Measurements from ENCODE around the gene KCTD14. TPM values are rescaled to one million over a fixed set of nuclear protein-coding genes. Genes with fewer than 3 reads are reported as not detected.

The KCTD14 gene
- total and polyA plus RNA-seq, 2 of the 4 experiments (the other 2 are of a cell fraction), result 0.90 to 0.97 TPM

DNA sequence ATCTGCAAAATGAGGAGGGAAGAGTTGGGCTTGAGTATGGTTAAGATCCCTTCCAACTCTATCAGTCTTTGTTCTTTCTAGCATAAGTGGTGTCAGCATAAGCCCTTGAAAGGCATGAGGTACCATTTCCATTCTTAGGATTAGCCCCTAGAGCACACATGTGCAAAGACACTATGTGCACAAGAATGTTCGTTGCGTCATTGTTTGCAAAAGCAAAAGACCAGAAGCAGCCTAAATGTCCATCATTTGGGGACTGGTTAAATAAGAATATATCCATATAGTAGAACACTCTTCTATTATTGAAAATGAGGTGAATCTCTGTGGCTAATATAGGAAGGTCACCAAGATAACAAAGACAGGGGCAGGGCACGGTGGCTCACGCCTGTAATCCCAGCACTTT is 10.0 kb upstream of the KCTD14 start:
- ATAC-seq (ENCODE audit: low read depth), result 0 out of 2 replicates have a peak, but pooled peaks have one; percentile 21
- Histone ChIP-seq H3K27ac (ENCODE audit: insufficient read depth, low read length) (no peak overlapping the region), H3K14ac (replicated peaks; ENCODE audit: low read depth, low read length) (no peak overlapping the region), H2AFZ (replicated peaks; ENCODE audit: low read length, poor library complexity) (no peak overlapping the region), H3K27me3 (ENCODE audit: control insufficient read depth, insufficient read depth, low read length) (no peaks in the 10 kb centered on the region), H2BK5ac (ENCODE audit: low read depth, low read length, poor library complexity, severe bottlenecking) (no peak overlapping the region), H3K79me1 (ENCODE audit: low read depth in 1 of 2, low read length in 2 of 2) (no peaks in the 10 kb centered on the region), H4K8ac (ENCODE audit: low read depth in 2 of 2, low read length in 2 of 2) (no peak overlapping the region), H2AK5ac (ENCODE audit: low read depth, low read length) (no peak overlapping the region), H3K9me1 (ENCODE audit: insufficient read depth, low read length) (peaks cover 2% of the 10 kb centered on the region; the same call in 1 of the 2 replicates), H3K4me3 (ENCODE audit: insufficient read depth, low read depth, low read length) (no peak overlapping the region), H2BK120ac (ENCODE audit: low read depth, low read length) (no peak overlapping the region), H3K56ac (ENCODE audit: extremely low read depth, insufficient read depth, low read length) (no peak overlapping the region), H4K91ac (ENCODE audit: insufficient read depth, low read depth, low read length) (no peak overlapping the region), H3K4ac (ENCODE audit: low read depth, low read length) (no peak overlapping the region), H2BK20ac (ENCODE audit: low read depth, low read length) (no peak overlapping the region), H3K23ac (ENCODE audit: low read depth, low read length) (no peak overlapping the region), H4K5ac (ENCODE audit: low read depth, low read length) (no peak overlapping the region), H3K4me1 (ENCODE audit: control insufficient read depth, insufficient read depth, low read length) (peaks cover 3% of the 10 kb centered on the region; the same call in 1 of the 2 replicates), H4K20me1 (ENCODE audit: insufficient read depth, low read length) (no peaks in the 10 kb centered on the region), H3K9ac (ENCODE audit: low read depth, low read length) (no peak overlapping the region), H3K4me2 (ENCODE audit: low read depth, low read length) (no peak overlapping the region), H3K18ac (ENCODE audit: low read depth, low read length) (no peak overlapping the region), H3K36me3 (ENCODE audit: control insufficient read depth, insufficient read depth, low read length) (no peaks in the 10 kb centered on the region), H2AK9ac (replicated peaks; ENCODE audit: low read depth, low read length, poor library complexity) (no peak overlapping the region), H3K9me3 (ENCODE audit: control insufficient read depth, insufficient read depth, low read length) (no peaks in the 10 kb centered on the region), H2BK15ac (ENCODE audit: low read depth, low read length) (no peak overlapping the region)
- in situ Hi-C loops (cut with MboI; ENCODE audit: low sequenced_read_pairs) (no loop called here), intact Hi-C loops (cut with micrococcal nuclease) (no loop called here), dilution Hi-C loops (cut with HindIII; ENCODE audit: low sequenced_read_pairs, unreplicated experiment) (no loop called here)
- no CpG with 5 or more reads among the region's 4 CpGs for WGBS, 2 experiments (ENCODE audit: extremely low coverage in 2 of 2, insufficient read length in 1 of 2)
- DNase-seq, result no peak
- CTCF ChIA-PET, result no interaction called here
- no TSS peak for BruUV-seq (replicated peaks)
- POLR2A ChIA-PET (ENCODE audit: unreplicated experiment), result no interaction called here
- peak; percentile 23; the same call in 1 of the 2 replicates for TF ChIP-seq CEBPB (IDR thresholded peaks at IDR 0.05; ENCODE audit: low read depth, low read length)
- no peak for TF ChIP-seq RFX5 (IDR thresholded peaks at IDR 0.05; ENCODE audit: low read depth, low read length)
- no peak for TF ChIP-seq RAD21 (IDR thresholded peaks at IDR 0.05; ENCODE audit: low read length)
- TF ChIP-seq, protein P1, sequence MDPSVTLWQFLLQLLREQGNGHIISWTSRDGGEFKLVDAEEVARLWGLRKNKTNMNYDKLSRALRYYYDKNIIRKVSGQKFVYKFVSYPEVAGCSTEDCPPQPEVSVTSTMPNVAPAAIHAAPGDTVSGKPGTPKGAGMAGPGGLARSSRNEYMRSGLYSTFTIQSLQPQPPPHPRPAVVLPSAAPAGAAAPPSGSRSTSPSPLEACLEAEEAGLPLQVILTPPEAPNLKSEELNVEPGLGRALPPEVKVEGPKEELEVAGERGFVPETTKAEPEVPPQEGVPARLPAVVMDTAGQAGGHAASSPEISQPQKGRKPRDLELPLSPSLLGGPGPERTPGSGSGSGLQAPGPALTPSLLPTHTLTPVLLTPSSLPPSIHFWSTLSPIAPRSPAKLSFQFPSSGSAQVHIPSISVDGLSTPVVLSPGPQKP (IDR thresholded peaks at IDR 0.05; ENCODE audit: borderline replicate concordance, low read depth, low read length), result no peak
- TF ChIP-seq BHLHE40 (IDR thresholded peaks at IDR 0.05; ENCODE audit: low read depth, low read length), result no peak
- TF ChIP-seq POLR2A (IDR thresholded peaks at IDR 0.05; ENCODE audit: low read depth, low read length), result no peak
- TF ChIP-seq MXI1 (IDR thresholded peaks at IDR 0.05; ENCODE audit: borderline replicate concordance, low read depth, low read length), result no peak
- no peak for TF ChIP-seq MAZ (IDR thresholded peaks at IDR 0.05; ENCODE audit: borderline replicate concordance, low read depth, low read length)
